K562 (cell line): Measurements from ENCODE around the gene HGF. TPM values are rescaled to one million over a fixed set of nuclear protein-coding genes. Genes with fewer than 3 reads are reported as not detected.

ENCODE experiments used
- ATAC-seq: fragments of 200-7000 bp; cut with Tn5 transposase; 3 replicates; pipeline ENCODE4 v1.9.1; 2020; ENCODE audit warnings: moderate library complexity
- BruUV-seq: library from RNA; stranded (reverse); fragments of 400-500 nt; replicated peaks from 2 replicates; lab custom pipeline; 2021; lab: Mats Ljungman, UMichigan
- CTCF ChIA-PET: fragments of 300-600 bp; formaldehyde crosslinking; extraction: SDS; loops from one replicate; lab custom pipeline; 2021; ENCODE audit warnings: low intra/inter-chr PET ratio; lab: Yijun Ruan, JAX
- POLR2A ChIA-PET: fragments of 300-600, 350-650 bp; sonication (Branson Sonifier 250); formaldehyde crosslinking; extraction: SDS; loops from one replicate; lab custom pipeline; 2021; ENCODE audit warnings: antibody characterized with exemption, inconsistent platforms; lab: Yijun Ruan, JAX
- DNase-seq, 4 experiments: peaks; one replicate each; pipeline versions ENCODE4 v3.0.0 to v3.0.0-alpha.2; 2011 to 2018; ENCODE audit warnings: low spot score in 3 of 4, mixed read lengths in 3 of 4; ENCODE audit errors: extremely low read depth in 1 of 4
- FAIRE-seq: peaks from 2 replicates; lab custom pipeline; 2011; peaks lifted over from hg19 to GRCh38; lab: Jason Lieb, UNC
- H2AFZ ChIP-seq: 2 replicates; pipeline ENCODE4 v1.6.0; 2011; ENCODE audit warnings: low read depth, low read length, control low read depth, inconsistent platforms
- H3K27ac ChIP-seq: fragments of 200-600 bp; 3 replicates; pipeline ENCODE4 v1.8.0; 2011; ENCODE audit warnings: low read depth, mild to moderate bottlenecking, control low read depth, inconsistent platforms, low read length, moderate library complexity, mixed read lengths; ENCODE audit errors: extremely low read depth
- H3K27me3 ChIP-seq, 2 experiments: fragments of 300-600 bp in 1 of 2; 2 replicates in 1 of 2; 3 replicates in 1 of 2; pipeline versions ENCODE4 v1.6.0 to v1.8.0; 2011; ENCODE audit warnings: inconsistent platforms in 2 of 2, low read length in 2 of 2, mild to moderate bottlenecking in 1 of 2, mixed read lengths in 1 of 2, moderate library complexity in 1 of 2; ENCODE audit not compliant: control insufficient read depth in 2 of 2, insufficient read depth in 2 of 2
- H3K36me3 ChIP-seq: fragments of 300-600 bp; 3 replicates; pipeline ENCODE4 v1.8.0; 2011; ENCODE audit warnings: mild to moderate bottlenecking, low read length, inconsistent platforms; ENCODE audit not compliant: control insufficient read depth, insufficient read depth
- H3K4me1 ChIP-seq, 2 experiments: fragments of 200-600 bp in 1 of 2; replicated peaks in 1 of 2; 2 replicates in 1 of 2; 3 replicates in 1 of 2; pipeline versions ENCODE4 v1.5.1 to v1.8.0; 2011; ENCODE audit warnings: inconsistent platforms in 2 of 2, low read length in 2 of 2, mild to moderate bottlenecking in 1 of 2, mixed read lengths in 1 of 2, moderate library complexity in 1 of 2; ENCODE audit not compliant: control insufficient read depth in 2 of 2, insufficient read depth in 2 of 2
- H3K4me2 ChIP-seq: 2 replicates; pipeline ENCODE4 v1.6.1; 2011; ENCODE audit warnings: low read length, control low read depth, inconsistent platforms, mixed read lengths; ENCODE audit not compliant: insufficient read depth
- H3K4me3 ChIP-seq: fragments of 200-600 bp; sonication (generic), shearing (Covaris generic); 2 replicates; pipeline ENCODE4 v1.5.1; 2016; ENCODE audit warnings: control low read depth, inconsistent platforms
- H3K79me2 ChIP-seq: fragments of 200-600 bp; 3 replicates; pipeline ENCODE4 v1.8.0; 2011; ENCODE audit warnings: low read length, inconsistent platforms; ENCODE audit not compliant: control insufficient read depth, insufficient read depth
- H3K9ac ChIP-seq, 2 experiments: 2 replicates each; pipeline versions ENCODE4 v1.6.0 to v1.6.1; 2011; ENCODE audit warnings: low read depth in 2 of 2, low read length in 2 of 2, control low read depth in 1 of 2, inconsistent platforms in 1 of 2, mild to moderate bottlenecking in 1 of 2, mixed read lengths in 1 of 2; ENCODE audit not compliant: insufficient read depth in 1 of 2
- H3K9me1 ChIP-seq: one replicate; pipeline ENCODE4 v1.6.0; 2011; ENCODE audit warnings: inconsistent platforms, mild to moderate bottlenecking, low read length, moderate library complexity; ENCODE audit not compliant: control insufficient read depth, insufficient read depth
- H3K9me3 ChIP-seq: replicated peaks from 2 replicates; pipeline ENCODE4 v1.5.1; 2011; ENCODE audit warnings: low read depth, low read length, inconsistent platforms; ENCODE audit not compliant: control insufficient read depth, insufficient read depth
- H4K20me1 ChIP-seq: replicated peaks from 2 replicates; pipeline ENCODE4 v1.6.1; 2011; ENCODE audit warnings: low read length, inconsistent platforms, mixed read lengths; ENCODE audit not compliant: control insufficient read depth, insufficient read depth
- BRCA1 ChIP-seq, 2 experiments: fragments of 450-650 bp in 1 of 2; sonication (generic) in 1 of 2; formaldehyde crosslinking in 1 of 2; IDR thresholded peaks; 2 replicates each; pipeline versions ENCODE4 v1.5.0 to v1.6.1; 2017 to 2020; ENCODE audit warnings: mild to moderate bottlenecking in 1 of 2, missing genetic modification reagents in 1 of 2
- COPS2 ChIP-seq: fragments of 450-650 bp; conservative IDR thresholded peaks from 2 replicates; pipeline ENCODE4 v1.6.1; 2016; ENCODE audit warnings: mild to moderate bottlenecking, moderate library complexity
- E2F5 ChIP-seq: sonication (generic); formaldehyde crosslinking; IDR thresholded peaks from 2 replicates; pipeline ENCODE4 v1.8.0; 2022; ENCODE audit warnings: mild to moderate bottlenecking, missing genetic modification reagents
- HNRNPL ChIP-seq: fragments of 200-400 bp; formaldehyde crosslinking; IDR thresholded peaks from 2 replicates; pipeline ENCODE4 v1.6.1; 2017; ENCODE audit warnings: low read depth, mild to moderate bottlenecking, low read length
- HNRNPLL ChIP-seq: fragments of 200-400 bp; formaldehyde crosslinking; IDR thresholded peaks from 2 replicates; pipeline ENCODE4 v1.6.1; 2017; ENCODE audit warnings: low read length, low read depth, mild to moderate bottlenecking; ENCODE audit not compliant: poor library complexity, severe bottlenecking
- NFE2L1 ChIP-seq: fragments of 450-650 bp; IDR thresholded peaks from 2 replicates; pipeline ENCODE4 v1.6.1; 2016; ENCODE audit warnings: missing genetic modification characterization, low read depth, mild to moderate bottlenecking, missing compliant biosample characterization, moderate library complexity, borderline replicate concordance
- PTBP1 ChIP-seq: fragments of 200-400 bp; formaldehyde crosslinking; IDR thresholded peaks from 2 replicates; pipeline ENCODE4 v1.6.1; 2017; ENCODE audit warnings: low read depth, low read length
- U2AF2 ChIP-seq: fragments of 200-400 bp; formaldehyde crosslinking; optimal IDR thresholded peaks from 2 replicates; pipeline ENCODE3; 2017; ENCODE audit warnings: low read depth, mild to moderate bottlenecking, low read length
- ZNF507 ChIP-seq: conservative IDR thresholded peaks from 2 replicates; pipeline ENCODE4 v1.6.1; 2017; ENCODE audit warnings: missing genetic modification characterization, missing compliant biosample characterization
- ZNF609 ChIP-seq: sonication (generic); formaldehyde crosslinking; IDR thresholded peaks from 2 replicates; pipeline ENCODE4 v1.8.1; 2023; ENCODE audit warnings: missing genetic modification reagents, mild to moderate bottlenecking, borderline replicate concordance
- ZNF707 ChIP-seq: fragments of 250-450 bp; sonication (Bioruptor Pico); conservative IDR thresholded peaks from 2 replicates; pipeline ENCODE4 v1.8.0; 2022; ENCODE audit warnings: inconsistent platforms, mild to moderate bottlenecking, moderate library complexity
- ZNF785 ChIP-seq: fragments of 250-450 bp; sonication (Bioruptor Pico); IDR thresholded peaks from 2 replicates; pipeline ENCODE4 v1.4.0; 2020; ENCODE audit warnings: mild to moderate bottlenecking
- ZNF830 ChIP-seq: fragments of 250-450 bp; sonication (Bioruptor Pico); IDR thresholded peaks from 2 replicates; pipeline ENCODE4 v1.5.0; 2021; ENCODE audit warnings: mild to moderate bottlenecking
- WGBS: fragments of 100-300 bp; shearing (Covaris generic); methylation state at CpG from one replicate; pipeline ENCODE4 v1.1.6; 2016; ENCODE audit warnings: low coverage, mixed read lengths; ENCODE audit not compliant: insufficient coverage; ENCODE audit errors: missing lambda C conversion rate; 5-methylcytosine and 5-hydroxymethylcytosine counted together
- in situ Hi-C: fragments of 300-500 bp; cut with MboI; formaldehyde crosslinking; loops from 4 replicates; pipeline ENCODE4 v1.15.0; 2018; ENCODE audit warnings: inconsistent platforms, mixed read lengths
- intact Hi-C: fragments of 100-400 bp; cut with micrococcal nuclease; formaldehyde crosslinking; loops from 2 replicates; pipeline ENCODE4 v1.14.2; 2022
- polyA plus RNA-seq, 8 experiments: library from polyadenylated mRNA; depleted of rRNA in 4 of 8; stranded (reverse) in 5 of 8; unstranded in 3 of 8; fragments of >200 nt; fragmentation: Nextera tagmentation in 2 of 8; fragmentation: Illumina TruSeq in 1 of 8; extraction: Ambion mirVana in 2 of 8; extraction: Trizol in 1 of 8; gene quantifications; 2 replicates each; pipeline versions ENCODE4 v1.2.1 to v1.2.3, GENCODE V29; 2011 to 2014; ENCODE audit warnings: inconsistent platforms in 1 of 8, missing spikeins in 1 of 8
- total RNA-seq, 7 experiments: library from RNA; depleted of rRNA in 6 of 7; stranded (reverse); fragments of >200 nt in 6 of 7; fragmentation: Illumina TruSeq in 2 of 7; extraction: Trizol in 2 of 7; gene quantifications; 2 replicates each; pipeline versions ENCODE4 v1.2.1 to v1.2.3, GENCODE V29; 2011 to 2021; ENCODE audit warnings: low replicate concordance in 1 of 7

HGF gene
- total and polyA plus RNA-seq, 9 of the 15 experiments (the other 6 are each of a cell fraction or from before 2014, with no cell fraction given), result 0.02 TPM; not detected in 8

- TF ChIP-seq HNRNPL (no peak), COPS2 (no peak), ZNF507 (tag) (no peak), ZNF707 (CRISPR knock-in tag) (no peak), BRCA1 (IDR thresholded peaks at IDR 0.05) (no peak), BRCA1 (CRISPR knock-in tag; IDR thresholded peaks at IDR 0.05) (no peak), ZNF609 (no peak), ZNF785 (CRISPR knock-in tag) (no peak), HNRNPLL (no peak), NFE2L1 (tag) (no peak), E2F5 (CRISPR knock-in tag) (no peak), PTBP1 (no peak), ZNF830 (no peak), U2AF2 (no peak)
- TF ChIP-seq, all 486 proteins: peak for 0
- H3K36me3 ChIP-seq, result no peaks in the 10 kb centered on the region
- no peaks in the 10 kb centered on the region; the same call in 1 of the 2 replicates for H3K9me3 ChIP-seq
- H3K9me1 ChIP-seq, result no peaks in the 10 kb centered on the region
- H3K4me3 ChIP-seq, result no peak overlapping the region
- intact Hi-C loops, result no loop called here
- no peak overlapping the region for H3K27ac ChIP-seq
- H3K79me2 ChIP-seq, result no peaks in the 10 kb centered on the region
- WGBS, result 0% methylated on average over 1 of the region's 1 CpG
- no TSS peak for BruUV-seq
- no peaks in the 10 kb centered on the region for H3K27me3 ChIP-seq
- ATAC-seq, result no peak
- no peak for FAIRE-seq
- H4K20me1 ChIP-seq, result no peaks in the 10 kb centered on the region
- CTCF ChIA-PET, result no interaction called here
- in situ Hi-C loops, result no loop called here
- H3K4me1 ChIP-seq, result no peaks in the 10 kb centered on the region
- H3K4me2 ChIP-seq, result no peak overlapping the region
- H2AFZ ChIP-seq, result no peak overlapping the region
- H3K9ac ChIP-seq, result no peak overlapping the region
- POLR2A ChIA-PET, result no interaction called here
- no peak for DNase-seq
Measured at GRCh38 chr7:81662531-81662930, 107.3 kb downstream of the HGF start.
